K562 (cell line): ENCODE results near the gene PPP1R36. TPM values are rescaled to one million over a fixed set of nuclear protein-coding genes. Genes with fewer than 3 reads are reported as not detected.
A peak's percentile ranks its signal among the peaks of the same experiment; 100 is the strongest.

Experiments used
- ATAC-seq: fragments of 200-7000 bp; cut with Tn5 transposase; 3 replicates; pipeline ENCODE4 v1.9.1; 2020; ENCODE audit warnings: moderate library complexity
- BruUV-seq: library from RNA; stranded (reverse); fragments of 400-500 nt; replicated peaks from 2 replicates; lab custom pipeline; 2021; lab: Mats Ljungman, UMichigan
- CTCF ChIA-PET: fragments of 300-600 bp; formaldehyde crosslinking; extraction: SDS; loops from one replicate; lab custom pipeline; 2021; ENCODE audit warnings: low intra/inter-chr PET ratio; lab: Yijun Ruan, JAX
- POLR2A ChIA-PET: fragments of 300-600, 350-650 bp; sonication (Branson Sonifier 250); formaldehyde crosslinking; extraction: SDS; loops from one replicate; lab custom pipeline; 2021; ENCODE audit warnings: antibody characterized with exemption, inconsistent platforms; lab: Yijun Ruan, JAX
- DNase-seq, 4 experiments: peaks; one replicate each; pipeline versions ENCODE4 v3.0.0 to v3.0.0-alpha.2; 2011 to 2018; ENCODE audit warnings: low spot score in 3 of 4, mixed read lengths in 3 of 4; ENCODE audit errors: extremely low read depth in 1 of 4
- FAIRE-seq: peaks from 2 replicates; lab custom pipeline; 2011; peaks lifted over from hg19 to GRCh38; lab: Jason Lieb, UNC
- H2AFZ ChIP-seq: 2 replicates; pipeline ENCODE4 v1.6.0; 2011; ENCODE audit warnings: low read depth, low read length, control low read depth, inconsistent platforms
- H3K27ac ChIP-seq: fragments of 200-600 bp; 3 replicates; pipeline ENCODE4 v1.8.0; 2011; ENCODE audit warnings: low read depth, mild to moderate bottlenecking, control low read depth, inconsistent platforms, low read length, moderate library complexity, mixed read lengths; ENCODE audit errors: extremely low read depth
- H3K27me3 ChIP-seq, 2 experiments: fragments of 300-600 bp in 1 of 2; 2 replicates in 1 of 2; 3 replicates in 1 of 2; pipeline versions ENCODE4 v1.6.0 to v1.8.0; 2011; ENCODE audit warnings: inconsistent platforms in 2 of 2, low read length in 2 of 2, mild to moderate bottlenecking in 1 of 2, mixed read lengths in 1 of 2, moderate library complexity in 1 of 2; ENCODE audit not compliant: control insufficient read depth in 2 of 2, insufficient read depth in 2 of 2
- H3K36me3 ChIP-seq: fragments of 300-600 bp; 3 replicates; pipeline ENCODE4 v1.8.0; 2011; ENCODE audit warnings: mild to moderate bottlenecking, low read length, inconsistent platforms; ENCODE audit not compliant: control insufficient read depth, insufficient read depth
- H3K4me1 ChIP-seq, 2 experiments: fragments of 200-600 bp in 1 of 2; replicated peaks in 1 of 2; 2 replicates in 1 of 2; 3 replicates in 1 of 2; pipeline versions ENCODE4 v1.5.1 to v1.8.0; 2011; ENCODE audit warnings: inconsistent platforms in 2 of 2, low read length in 2 of 2, mild to moderate bottlenecking in 1 of 2, mixed read lengths in 1 of 2, moderate library complexity in 1 of 2; ENCODE audit not compliant: control insufficient read depth in 2 of 2, insufficient read depth in 2 of 2
- H3K4me2 ChIP-seq: 2 replicates; pipeline ENCODE4 v1.6.1; 2011; ENCODE audit warnings: low read length, control low read depth, inconsistent platforms, mixed read lengths; ENCODE audit not compliant: insufficient read depth
- H3K4me3 ChIP-seq: fragments of 200-600 bp; sonication (generic), shearing (Covaris generic); 2 replicates; pipeline ENCODE4 v1.5.1; 2016; ENCODE audit warnings: control low read depth, inconsistent platforms
- H3K79me2 ChIP-seq: fragments of 200-600 bp; 3 replicates; pipeline ENCODE4 v1.8.0; 2011; ENCODE audit warnings: low read length, inconsistent platforms; ENCODE audit not compliant: control insufficient read depth, insufficient read depth
- H3K9ac ChIP-seq, 2 experiments: 2 replicates each; pipeline versions ENCODE4 v1.6.0 to v1.6.1; 2011; ENCODE audit warnings: low read depth in 2 of 2, low read length in 2 of 2, control low read depth in 1 of 2, inconsistent platforms in 1 of 2, mild to moderate bottlenecking in 1 of 2, mixed read lengths in 1 of 2; ENCODE audit not compliant: insufficient read depth in 1 of 2
- H3K9me1 ChIP-seq: one replicate; pipeline ENCODE4 v1.6.0; 2011; ENCODE audit warnings: inconsistent platforms, mild to moderate bottlenecking, low read length, moderate library complexity; ENCODE audit not compliant: control insufficient read depth, insufficient read depth
- H3K9me3 ChIP-seq: replicated peaks from 2 replicates; pipeline ENCODE4 v1.5.1; 2011; ENCODE audit warnings: low read depth, low read length, inconsistent platforms; ENCODE audit not compliant: control insufficient read depth, insufficient read depth
- H4K20me1 ChIP-seq: replicated peaks from 2 replicates; pipeline ENCODE4 v1.6.1; 2011; ENCODE audit warnings: low read length, inconsistent platforms, mixed read lengths; ENCODE audit not compliant: control insufficient read depth, insufficient read depth
- ATF7 ChIP-seq: fragments of 450-650 bp; IDR thresholded peaks from 2 replicates; pipeline ENCODE4 v1.7.1; 2014; ENCODE audit warnings: mild to moderate bottlenecking, moderate library complexity
- C11orf30 ChIP-seq: fragments of 450-650 bp; IDR thresholded peaks from 2 replicates; pipeline ENCODE4 v1.6.1; 2016; ENCODE audit warnings: low read depth, mild to moderate bottlenecking
- CHD2 ChIP-seq: IDR thresholded peaks from 2 replicates; pipeline ENCODE4 v1.6.1; 2011; ENCODE audit warnings: low read depth, low read length
- KAT2B ChIP-seq: IDR thresholded peaks from one replicate; pipeline ENCODE4 v1.6.1; 2012; ENCODE audit warnings: low read depth, mild to moderate bottlenecking, control low read depth, inconsistent platforms, low read length, moderate library complexity
- NCOA1 ChIP-seq: fragments of 450-650 bp; IDR thresholded peaks from 2 replicates; pipeline ENCODE4 v1.6.1; 2016; ENCODE audit warnings: low read depth
- NR1H2 ChIP-seq: sonication (generic); formaldehyde crosslinking; IDR thresholded peaks from 2 replicates; pipeline ENCODE4 v1.4.0; 2020; ENCODE audit warnings: mild to moderate bottlenecking, missing genetic modification reagents
- RAD21 ChIP-seq, 2 experiments: fragments of 250-450 bp in 1 of 2; fragments of 450-650 bp in 1 of 2; sonication (Bioruptor Pico) in 1 of 2; formaldehyde crosslinking in 1 of 2; IDR thresholded peaks in 1 of 2; conservative IDR thresholded peaks in 1 of 2; 2 replicates each; pipeline versions ENCODE4 v1.4.0 to v1.8.0; 2020 to 2022; ENCODE audit warnings: mild to moderate bottlenecking in 2 of 2, moderate library complexity in 1 of 2
- SREBF2 ChIP-seq: sonication (generic); formaldehyde crosslinking; IDR thresholded peaks from 2 replicates; pipeline ENCODE4 v1.4.0; 2020; ENCODE audit warnings: mild to moderate bottlenecking, missing genetic modification reagents
- SUPT5H ChIP-seq: fragments of 450-650 bp; IDR thresholded peaks from 2 replicates; pipeline ENCODE4 v1.6.1; 2016
- ZC3H8 ChIP-seq: fragments of 450-650 bp; IDR thresholded peaks from 2 replicates; pipeline ENCODE4 v1.6.1; 2017
- ZNF143 ChIP-seq: sonication (generic); formaldehyde crosslinking; IDR thresholded peaks from 2 replicates; pipeline ENCODE4 v1.9.0; 2022; ENCODE audit warnings: mild to moderate bottlenecking, missing genetic modification reagents
- WGBS: fragments of 100-300 bp; shearing (Covaris generic); methylation state at CpG from one replicate; pipeline ENCODE4 v1.1.6; 2016; ENCODE audit warnings: low coverage, mixed read lengths; ENCODE audit not compliant: insufficient coverage; ENCODE audit errors: missing lambda C conversion rate; 5-methylcytosine and 5-hydroxymethylcytosine counted together
- in situ Hi-C: fragments of 300-500 bp; cut with MboI; formaldehyde crosslinking; loops from 4 replicates; pipeline ENCODE4 v1.15.0; 2018; ENCODE audit warnings: inconsistent platforms, mixed read lengths
- intact Hi-C: fragments of 100-400 bp; cut with micrococcal nuclease; formaldehyde crosslinking; loops from 2 replicates; pipeline ENCODE4 v1.14.2; 2022
- polyA plus RNA-seq, 8 experiments: library from polyadenylated mRNA; depleted of rRNA in 4 of 8; stranded (reverse) in 5 of 8; unstranded in 3 of 8; fragments of >200 nt; fragmentation: Nextera tagmentation in 2 of 8; fragmentation: Illumina TruSeq in 1 of 8; extraction: Ambion mirVana in 2 of 8; extraction: Trizol in 1 of 8; gene quantifications; 2 replicates each; pipeline versions ENCODE4 v1.2.1 to v1.2.3, GENCODE V29; 2011 to 2014; ENCODE audit warnings: inconsistent platforms in 1 of 8, missing spikeins in 1 of 8
- total RNA-seq, 7 experiments: library from RNA; depleted of rRNA in 6 of 7; stranded (reverse); fragments of >200 nt in 6 of 7; fragmentation: Illumina TruSeq in 2 of 7; extraction: Trizol in 2 of 7; gene quantifications; 2 replicates each; pipeline versions ENCODE4 v1.2.1 to v1.2.3, GENCODE V29; 2011 to 2021; ENCODE audit warnings: low replicate concordance in 1 of 7
- TF ChIP-seq, protein P1 (sequence below): fragments of 250-450 bp; sonication (Bioruptor Pico); IDR thresholded peaks from 2 replicates; pipeline ENCODE4 v1.8.0; 2022; ENCODE audit warnings: inconsistent platforms
- TF ChIP-seq, protein P2 (sequence below): fragments of 250-450 bp; sonication (Bioruptor Pico); IDR thresholded peaks from 2 replicates; pipeline ENCODE4 v1.5.0; 2020; ENCODE audit warnings: mild to moderate bottlenecking
- TF ChIP-seq, protein P3 (sequence below): fragments of 450-650 bp; IDR thresholded peaks from 2 replicates; pipeline ENCODE4 v1.6.1; 2014; ENCODE audit warnings: low read depth, mild to moderate bottlenecking, moderate library complexity, borderline replicate concordance
- TF ChIP-seq, protein P4 (sequence below): fragments of 250-450 bp; sonication (Bioruptor Pico); IDR thresholded peaks from 2 replicates; pipeline ENCODE4 v1.4.0; 2020; ENCODE audit warnings: borderline replicate concordance

PPP1R36 gene
- total and polyA plus RNA-seq, 9 of the 15 experiments (the other 6 are each of a cell fraction or from before 2014, with no cell fraction given) = 0.29 TPM; not detected in 8

GRCh38 chr14:64510825-64511671, 38.7 kb upstream of the PPP1R36 start (continued):
- TF ChIP-seq, protein P1, sequence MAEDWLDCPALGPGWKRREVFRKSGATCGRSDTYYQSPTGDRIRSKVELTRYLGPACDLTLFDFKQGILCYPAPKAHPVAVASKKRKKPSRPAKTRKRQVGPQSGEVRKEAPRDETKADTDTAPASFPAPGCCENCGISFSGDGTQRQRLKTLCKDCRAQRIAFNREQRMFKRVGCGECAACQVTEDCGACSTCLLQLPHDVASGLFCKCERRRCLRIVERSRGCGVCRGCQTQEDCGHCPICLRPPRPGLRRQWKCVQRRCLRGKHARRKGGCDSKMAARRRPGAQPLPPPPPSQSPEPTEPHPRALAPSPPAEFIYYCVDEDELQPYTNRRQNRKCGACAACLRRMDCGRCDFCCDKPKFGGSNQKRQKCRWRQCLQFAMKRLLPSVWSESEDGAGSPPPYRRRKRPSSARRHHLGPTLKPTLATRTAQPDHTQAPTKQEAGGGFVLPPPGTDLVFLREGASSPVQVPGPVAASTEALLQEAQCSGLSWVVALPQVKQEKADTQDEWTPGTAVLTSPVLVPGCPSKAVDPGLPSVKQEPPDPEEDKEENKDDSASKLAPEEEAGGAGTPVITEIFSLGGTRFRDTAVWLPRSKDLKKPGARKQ (CRISPR knock-in tag) = no peak
- TF ChIP-seq, protein P2, sequence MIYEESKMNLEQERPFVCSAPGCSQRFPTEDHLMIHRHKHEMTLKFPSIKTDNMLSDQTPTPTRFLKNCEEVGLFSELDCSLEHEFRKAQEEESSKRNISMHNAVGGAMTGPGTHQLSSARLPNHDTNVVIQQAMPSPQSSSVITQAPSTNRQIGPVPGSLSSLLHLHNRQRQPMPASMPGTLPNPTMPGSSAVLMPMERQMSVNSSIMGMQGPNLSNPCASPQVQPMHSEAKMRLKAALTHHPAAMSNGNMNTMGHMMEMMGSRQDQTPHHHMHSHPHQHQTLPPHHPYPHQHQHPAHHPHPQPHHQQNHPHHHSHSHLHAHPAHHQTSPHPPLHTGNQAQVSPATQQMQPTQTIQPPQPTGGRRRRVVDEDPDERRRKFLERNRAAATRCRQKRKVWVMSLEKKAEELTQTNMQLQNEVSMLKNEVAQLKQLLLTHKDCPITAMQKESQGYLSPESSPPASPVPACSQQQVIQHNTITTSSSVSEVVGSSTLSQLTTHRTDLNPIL (CRISPR knock-in tag) = no peak
- TF ChIP-seq RAD21 (CRISPR knock-in tag; conservative IDR thresholded peaks at IDR 0.05 in 1 of 2, IDR thresholded peaks at IDR 0.05 in 1 of 2) (peak in 1 of 2 experiments; percentile 69; a peak in 3 of 4 replicates), ZC3H8 (no peak)

- no peaks in the 10 kb centered on the region for H3K9me1 ChIP-seq
- CTCF ChIA-PET = no interaction called here
- H3K4me1 ChIP-seq = peaks cover 0 to 19% of the 10 kb centered on the region in 2 experiments; a peak in 3 of 5 replicates
- POLR2A ChIA-PET = no interaction called here
- no peak for FAIRE-seq
- no peaks in the 10 kb centered on the region for H3K9me3 ChIP-seq
- no peak for DNase-seq
- H3K79me2 ChIP-seq = peaks cover 27% of the 10 kb centered on the region
- no peaks in the 10 kb centered on the region for H3K36me3 ChIP-seq
- H3K4me2 ChIP-seq = no peak overlapping the region
- no peak overlapping the region for H3K4me3 ChIP-seq
- H3K9ac ChIP-seq = no peak overlapping the region
- ATAC-seq = no peak
- in situ Hi-C loops (no loop called here), intact Hi-C loops (no loop called here)
- no TSS peak for BruUV-seq
- H3K27ac ChIP-seq = no peak overlapping the region
- no peaks in the 10 kb centered on the region for H3K27me3 ChIP-seq
- 59% methylated on average over 2 of the region's 2 CpGs for WGBS
- H4K20me1 ChIP-seq = no peaks in the 10 kb centered on the region
- H2AFZ ChIP-seq = no peak overlapping the region
- TF ChIP-seq KAT2B (no peak), SREBF2 (CRISPR knock-in tag) (no peak), ATF7 (no peak), CHD2 (no peak), C11orf30 (no peak), SUPT5H (no peak), ZNF143 (CRISPR knock-in tag) (no peak), NCOA1 (no peak), NR1H2 (no peak)
- TF ChIP-seq, protein P3, sequence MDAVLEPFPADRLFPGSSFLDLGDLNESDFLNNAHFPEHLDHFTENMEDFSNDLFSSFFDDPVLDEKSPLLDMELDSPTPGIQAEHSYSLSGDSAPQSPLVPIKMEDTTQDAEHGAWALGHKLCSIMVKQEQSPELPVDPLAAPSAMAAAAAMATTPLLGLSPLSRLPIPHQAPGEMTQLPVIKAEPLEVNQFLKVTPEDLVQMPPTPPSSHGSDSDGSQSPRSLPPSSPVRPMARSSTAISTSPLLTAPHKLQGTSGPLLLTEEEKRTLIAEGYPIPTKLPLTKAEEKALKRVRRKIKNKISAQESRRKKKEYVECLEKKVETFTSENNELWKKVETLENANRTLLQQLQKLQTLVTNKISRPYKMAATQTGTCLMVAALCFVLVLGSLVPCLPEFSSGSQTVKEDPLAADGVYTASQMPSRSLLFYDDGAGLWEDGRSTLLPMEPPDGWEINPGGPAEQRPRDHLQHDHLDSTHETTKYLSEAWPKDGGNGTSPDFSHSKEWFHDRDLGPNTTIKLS = no peak
- TF ChIP-seq, protein P4, sequence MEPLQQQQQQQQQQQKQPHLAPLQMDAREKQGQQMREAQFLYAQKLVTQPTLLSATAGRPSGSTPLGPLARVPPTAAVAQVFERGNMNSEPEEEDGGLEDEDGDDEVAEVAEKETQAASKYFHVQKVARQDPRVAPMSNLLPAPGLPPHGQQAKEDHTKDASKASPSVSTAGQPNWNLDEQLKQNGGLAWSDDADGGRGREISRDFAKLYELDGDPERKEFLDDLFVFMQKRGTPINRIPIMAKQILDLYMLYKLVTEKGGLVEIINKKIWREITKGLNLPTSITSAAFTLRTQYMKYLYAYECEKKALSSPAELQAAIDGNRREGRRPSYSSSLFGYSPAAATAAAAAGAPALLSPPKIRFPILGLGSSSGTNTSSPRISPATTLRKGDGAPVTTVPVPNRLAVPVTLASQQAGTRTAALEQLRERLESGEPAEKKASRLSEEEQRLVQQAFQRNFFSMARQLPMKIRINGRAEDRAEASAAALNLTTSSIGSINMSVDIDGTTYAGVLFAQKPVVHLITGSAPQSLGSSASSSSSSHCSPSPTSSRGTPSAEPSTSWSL (CRISPR knock-in tag) = no peak
These were observed 36.5 kb upstream of the PPP1R36 start for GRCh38 chr14:64513271-64513670.
